ENCODE data around the gene HP1BP3. TPM values are rescaled to one million over a fixed set of nuclear protein-coding genes. Genes with fewer than 3 reads are reported as not detected.

Gene HP1BP3, protein sequence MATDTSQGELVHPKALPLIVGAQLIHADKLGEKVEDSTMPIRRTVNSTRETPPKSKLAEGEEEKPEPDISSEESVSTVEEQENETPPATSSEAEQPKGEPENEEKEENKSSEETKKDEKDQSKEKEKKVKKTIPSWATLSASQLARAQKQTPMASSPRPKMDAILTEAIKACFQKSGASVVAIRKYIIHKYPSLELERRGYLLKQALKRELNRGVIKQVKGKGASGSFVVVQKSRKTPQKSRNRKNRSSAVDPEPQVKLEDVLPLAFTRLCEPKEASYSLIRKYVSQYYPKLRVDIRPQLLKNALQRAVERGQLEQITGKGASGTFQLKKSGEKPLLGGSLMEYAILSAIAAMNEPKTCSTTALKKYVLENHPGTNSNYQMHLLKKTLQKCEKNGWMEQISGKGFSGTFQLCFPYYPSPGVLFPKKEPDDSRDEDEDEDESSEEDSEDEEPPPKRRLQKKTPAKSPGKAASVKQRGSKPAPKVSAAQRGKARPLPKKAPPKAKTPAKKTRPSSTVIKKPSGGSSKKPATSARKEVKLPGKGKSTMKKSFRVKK
- 100 to 1,000 TPM; 124 to 229 (median 184) TPM for total RNA-seq
- polyA plus RNA-seq: 100 to 1,000 TPM in 2 of 3 donors, 10 to 100 TPM in 1; 52.5 to 162 (median 114) TPM
- long read RNA-seq, donor 1, full-length matches to known transcripts: 3 of 3 reads
- long read RNA-seq, donor 1, partial matches to known transcripts: 0 of 3 reads
- long read RNA-seq, donor 1, other reads (novel, unspliced or antisense): 0 of 3 reads
- long read RNA-seq, donor 2: 0 reads
- long read RNA-seq, donor 3, partial matches to known transcripts: 5 of 6 reads
- long read RNA-seq, donor 3, other reads (novel, unspliced or antisense): 0 of 6 reads
- long read RNA-seq, donor 4, partial matches to known transcripts: 9 of 30 reads
- long read RNA-seq, donor 4, other reads (novel, unspliced or antisense): 18 of 30 reads
- long read RNA-seq, donor 5, transcript HP1BP3-201 (13 exons, 3,938 nt): major isoform, 5 of 245 reads
- long read RNA-seq, donor 5, partial matches to known transcripts: 98 of 245 reads
- long read RNA-seq, donor 5, other reads (novel, unspliced or antisense): 141 of 245 reads
- long read RNA-seq, donor 6, partial matches to known transcripts: 16 of 28 reads
- long read RNA-seq, donor 6, other reads (novel, unspliced or antisense): 11 of 28 reads
- long read RNA-seq, donor 7, full-length matches to known transcripts: 3 of 8 reads
- long read RNA-seq, donor 7, partial matches to known transcripts: 5 of 8 reads
- long read RNA-seq, donor 7, other reads (novel, unspliced or antisense): 0 of 8 reads
- long read RNA-seq, donor 8, full-length matches to known transcripts: 3 of 27 reads
- long read RNA-seq, donor 8, partial matches to known transcripts: 0 of 27 reads
- long read RNA-seq, donor 8, other reads (novel, unspliced or antisense): 24 of 27 reads
- long read RNA-seq, donor 9, full-length matches to known transcripts: 8 of 15 reads
- long read RNA-seq, donor 9, partial matches to known transcripts: 7 of 15 reads
- long read RNA-seq, donor 9, other reads (novel, unspliced or antisense): 0 of 15 reads
- long read RNA-seq, donor 10, full-length matches to known transcripts: 4 of 17 reads
- long read RNA-seq, donor 10, partial matches to known transcripts: 0 of 17 reads
- long read RNA-seq, donor 10, other reads (novel, unspliced or antisense): 13 of 17 reads

DNA sequence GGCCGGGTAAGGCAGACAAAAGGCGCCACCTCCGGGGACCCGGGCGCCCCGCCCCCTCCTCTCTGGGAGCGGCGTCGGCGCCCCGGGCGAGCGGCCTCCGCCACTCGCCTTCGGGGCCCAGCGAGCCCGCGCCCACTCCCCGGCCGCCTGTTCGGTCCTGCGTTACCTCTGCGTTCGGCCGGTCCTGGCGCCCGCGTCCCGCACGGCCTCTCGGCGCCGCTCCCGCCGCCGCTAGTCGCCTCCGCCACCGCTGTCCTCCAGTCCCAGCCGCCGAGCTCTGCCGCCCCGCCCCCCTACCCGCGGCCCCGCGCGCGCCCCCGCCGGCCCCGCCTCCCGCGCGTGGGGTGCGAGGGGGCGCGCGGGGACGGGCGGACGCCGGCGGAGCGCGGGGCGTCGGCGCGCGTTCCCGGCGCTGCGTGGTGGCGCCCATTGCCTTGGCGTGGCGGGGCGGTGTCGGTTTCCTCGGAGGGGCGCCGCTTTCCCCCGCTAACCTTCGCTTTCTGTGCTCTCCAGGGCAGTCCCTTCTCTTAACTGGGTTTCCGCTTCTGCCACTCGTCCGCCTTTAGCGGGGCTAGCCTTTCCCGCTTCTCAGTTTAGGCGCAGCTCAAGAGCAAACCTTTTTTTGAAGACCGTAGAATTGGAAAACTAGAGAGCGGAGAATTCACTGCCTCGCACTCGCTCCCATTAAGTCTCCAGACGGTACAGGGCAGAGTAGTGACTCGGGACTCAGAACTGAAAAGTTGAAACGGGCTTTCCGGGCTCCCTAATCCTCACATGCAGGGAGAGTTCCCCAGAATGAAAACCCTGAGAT, at the start of gene HP1BP3:
Gene HP1BP3 (minus strand): TSS at position 279 of the 811 bp plus-strand sequence. CDS start 6,867 bp downstream, outside the sequence.
- H3K27ac ChIP-seq: peak within 1 kb of the TSS; percentile 96 to 98 (median 97)
- no peaks in the 10 kb centered on the region for H3K36me3 ChIP-seq (replicated peaks in 1 of 2)
- H3K4me3 ChIP-seq: peak within 1 kb of the TSS; percentile 56 to 99 (median 90)
- DNase-seq: peak; percentile 72 to 85 (median 77)
- 0 to 2% (median 0%) methylated on average over 13 to 99 of the region's 99 CpGs for WGBS, 4 donors
- intact Hi-C loops (cut with DNase I): no loop called here
- no peaks in the 10 kb centered on the region for H3K27me3 ChIP-seq
- peaks cover 18 to 27% of the 10 kb centered on the region in 2 donors for H3K4me1 ChIP-seq (replicated peaks in 1 of 2)
- H3K9me3 ChIP-seq (replicated peaks in 1 of 3): no peaks in the 10 kb centered on the region
- TF ChIP-seq POLR2A (IDR thresholded peaks at IDR 0.05): peak; percentile 43 to 77
- TF ChIP-seq, protein P1, sequence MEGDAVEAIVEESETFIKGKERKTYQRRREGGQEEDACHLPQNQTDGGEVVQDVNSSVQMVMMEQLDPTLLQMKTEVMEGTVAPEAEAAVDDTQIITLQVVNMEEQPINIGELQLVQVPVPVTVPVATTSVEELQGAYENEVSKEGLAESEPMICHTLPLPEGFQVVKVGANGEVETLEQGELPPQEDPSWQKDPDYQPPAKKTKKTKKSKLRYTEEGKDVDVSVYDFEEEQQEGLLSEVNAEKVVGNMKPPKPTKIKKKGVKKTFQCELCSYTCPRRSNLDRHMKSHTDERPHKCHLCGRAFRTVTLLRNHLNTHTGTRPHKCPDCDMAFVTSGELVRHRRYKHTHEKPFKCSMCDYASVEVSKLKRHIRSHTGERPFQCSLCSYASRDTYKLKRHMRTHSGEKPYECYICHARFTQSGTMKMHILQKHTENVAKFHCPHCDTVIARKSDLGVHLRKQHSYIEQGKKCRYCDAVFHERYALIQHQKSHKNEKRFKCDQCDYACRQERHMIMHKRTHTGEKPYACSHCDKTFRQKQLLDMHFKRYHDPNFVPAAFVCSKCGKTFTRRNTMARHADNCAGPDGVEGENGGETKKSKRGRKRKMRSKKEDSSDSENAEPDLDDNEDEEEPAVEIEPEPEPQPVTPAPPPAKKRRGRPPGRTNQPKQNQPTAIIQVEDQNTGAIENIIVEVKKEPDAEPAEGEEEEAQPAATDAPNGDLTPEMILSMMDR (IDR thresholded peaks at IDR 0.05): peak in 1 of 6 experiments; percentile 15

DNA sequence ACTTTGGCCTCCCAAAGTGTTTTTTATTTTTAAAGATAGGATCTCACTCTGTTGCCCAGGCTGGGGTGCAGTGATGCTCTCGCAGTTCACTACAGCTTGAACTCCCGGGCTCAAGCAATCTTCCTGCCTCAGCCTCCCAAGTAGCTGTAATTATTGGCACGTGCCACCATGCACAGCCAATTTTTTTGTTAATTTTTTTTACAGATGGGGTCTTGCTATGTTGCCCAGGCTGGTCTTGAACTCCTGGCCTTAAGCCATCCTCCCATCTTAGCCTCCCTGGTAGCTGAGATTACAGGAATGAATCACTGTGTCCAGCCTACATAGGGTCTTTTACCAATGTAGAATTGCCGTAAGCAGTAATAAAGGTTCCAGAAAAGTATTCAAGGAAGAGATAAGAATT, 49.1 kb upstream of the HP1BP3 start:
- Histone ChIP-seq H3K4me3 (no peak overlapping the region), H3K9me3 (replicated peaks in 1 of 3) (no peaks in the 10 kb centered on the region), H3K36me3 (replicated peaks in 1 of 2) (peaks cover 0 to 6% of the 10 kb centered on the region in 2 donors), H3K27ac (no peak overlapping the region), H3K4me1 (replicated peaks in 1 of 2) (no peaks in the 10 kb centered on the region), H3K27me3 (no peaks in the 10 kb centered on the region)
- DNase-seq: no peak
- WGBS, 4 donors: 94 to 98% (median 95%) methylated on average over 4 of the region's 4 CpGs
- intact Hi-C loops (cut with DNase I): loop anchor here in 1 of 2 donors (10.0 kb wide), 1 partner anchor 139 kb away; no protein-coding TSS in a partner anchor
- TF ChIP-seq, protein P1 (IDR thresholded peaks at IDR 0.05): no peak
- no peak for TF ChIP-seq POLR2A (IDR thresholded peaks at IDR 0.05)

DNA sequence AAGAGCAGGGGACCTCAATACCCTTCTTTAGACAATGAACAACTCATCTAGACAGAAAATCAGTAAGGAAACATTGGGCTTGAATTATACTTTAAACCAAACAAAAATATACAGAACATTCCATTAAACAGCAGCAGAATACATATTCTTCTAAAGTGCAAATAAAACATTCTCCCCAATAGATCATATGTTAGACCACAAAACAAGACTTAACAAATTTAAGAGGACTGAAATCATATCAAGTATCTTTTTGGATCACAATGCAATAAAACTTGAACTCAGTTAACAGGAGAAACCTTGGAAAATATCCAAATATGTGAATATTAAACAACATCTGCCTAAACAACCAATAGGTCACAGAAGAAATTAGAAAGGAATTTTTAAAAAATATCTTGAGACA, 47.7 kb upstream of the HP1BP3 start:
- Histone ChIP-seq H3K36me3 (replicated peaks in 1 of 2) (no peaks in the 10 kb centered on the region), H3K4me3 (no peak overlapping the region), H3K27ac (no peak overlapping the region), H3K9me3 (replicated peaks in 1 of 3) (no peaks in the 10 kb centered on the region), H3K4me1 (replicated peaks in 1 of 2) (peaks cover 0 to 10% of the 10 kb centered on the region in 2 donors), H3K27me3 (no peaks in the 10 kb centered on the region)
- TF ChIP-seq POLR2A (IDR thresholded peaks at IDR 0.05): no peak
- TF ChIP-seq, protein P1 (IDR thresholded peaks at IDR 0.05): no peak
- DNase-seq: no peak
- intact Hi-C loops (cut with DNase I): loop anchor here in 1 of 2 donors (10.0 kb wide), 1 partner anchor 140 kb away; no protein-coding TSS in a partner anchor
